HG03432 (cell line): Measurements from ENCODE around the gene FAM184A.
"Not testable (repeated sequence)": the region's sequence is repeated elsewhere in the genome, so short reads cannot be mapped to it uniquely, and the experiment has no call there.

Experiments used
- ATAC-seq: cut with Tn5 transposase; IDR thresholded peaks from one replicate; pipeline ENCODE4 v1.9.1; 2021; ENCODE audit warnings: mild to moderate bottlenecking, moderate library complexity; ENCODE audit not compliant: unreplicated experiment

The FAM184A gene

DNA sequence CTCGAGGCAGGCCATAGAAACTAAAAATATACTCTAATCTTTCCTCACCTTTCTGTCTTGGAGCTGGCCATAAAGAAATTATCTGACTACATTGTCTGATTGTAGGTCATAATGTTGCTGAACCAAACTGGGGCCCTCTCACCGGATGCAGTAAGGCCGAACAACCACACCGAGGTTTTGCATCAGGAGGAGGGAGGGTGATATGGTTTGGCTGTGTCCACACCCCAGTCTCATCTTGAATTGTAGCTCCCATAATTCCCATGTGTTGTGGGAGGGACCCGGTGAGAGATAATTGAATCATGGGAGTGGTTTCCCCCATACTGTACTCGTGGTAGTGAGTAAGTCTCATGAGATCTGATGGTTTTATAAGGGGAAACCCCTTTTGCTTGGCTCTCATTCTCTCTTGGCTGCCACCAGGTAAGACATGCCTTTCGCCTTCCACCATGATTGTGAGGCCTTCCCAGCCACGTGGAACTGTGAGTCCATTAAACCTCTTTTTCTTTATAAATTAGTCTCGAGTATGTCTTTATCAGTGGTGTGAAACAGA is 19.4 kb upstream of the FAM184A start:
- not testable (repeated sequence) for ATAC-seq

GRCh38 chr6:119096721-119097565 is 18.5 kb upstream of the FAM184A start:
- no peak for ATAC-seq

DNA sequence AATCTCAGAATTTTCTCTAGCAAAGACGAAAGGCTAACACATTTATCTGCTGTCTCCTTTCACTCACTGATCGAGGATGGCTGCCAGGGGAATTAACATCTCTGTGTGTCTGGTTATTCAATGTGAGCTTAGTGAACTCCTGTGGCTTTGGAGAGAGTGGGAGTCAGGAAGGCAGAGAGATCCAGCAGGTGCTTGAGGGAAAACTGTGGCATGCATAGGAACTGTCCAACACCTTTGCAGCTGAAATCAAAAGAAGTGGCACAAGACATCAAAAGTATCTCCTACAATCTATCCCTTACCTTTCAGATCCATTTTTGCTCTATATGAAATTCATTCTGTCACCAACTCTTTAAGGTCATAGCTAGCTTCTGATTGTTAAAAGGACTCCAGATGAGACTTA is 11.8 kb upstream of the FAM184A start:
- no peak for ATAC-seq

- no peak for ATAC-seq
These were observed 6.3 kb upstream of the FAM184A start for GRCh38 chr6:119084784-119085183.

GRCh38 chr6:119083007-119083406 is 4.5 kb upstream of the FAM184A start:
- no peak for ATAC-seq

DNA sequence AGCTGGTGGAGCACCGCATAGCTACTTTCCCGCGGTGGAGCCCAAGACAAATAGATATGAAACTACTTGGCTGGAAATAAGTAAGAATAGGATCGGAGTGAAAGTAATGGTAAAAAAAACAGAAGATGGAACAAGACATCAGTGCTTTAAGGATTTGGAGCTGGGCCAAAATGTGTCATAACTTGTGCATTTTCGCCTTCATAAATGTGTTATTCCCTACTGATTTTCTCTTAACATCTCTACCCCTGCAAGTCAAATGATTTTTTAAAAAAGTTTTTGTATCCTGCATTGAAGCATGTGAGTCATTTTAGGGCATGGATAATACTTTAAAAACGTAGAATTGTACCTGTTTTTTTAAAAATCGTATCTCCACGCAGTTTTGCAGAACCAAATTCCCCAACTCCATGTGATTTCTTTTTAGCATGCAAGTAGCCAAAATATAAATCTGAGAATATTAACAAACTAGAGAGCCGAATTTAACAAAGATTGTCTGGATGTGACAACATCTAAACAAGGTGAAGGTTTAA is 882 bp upstream of the FAM184A start:
- ATAC-seq = no peak

DNA sequence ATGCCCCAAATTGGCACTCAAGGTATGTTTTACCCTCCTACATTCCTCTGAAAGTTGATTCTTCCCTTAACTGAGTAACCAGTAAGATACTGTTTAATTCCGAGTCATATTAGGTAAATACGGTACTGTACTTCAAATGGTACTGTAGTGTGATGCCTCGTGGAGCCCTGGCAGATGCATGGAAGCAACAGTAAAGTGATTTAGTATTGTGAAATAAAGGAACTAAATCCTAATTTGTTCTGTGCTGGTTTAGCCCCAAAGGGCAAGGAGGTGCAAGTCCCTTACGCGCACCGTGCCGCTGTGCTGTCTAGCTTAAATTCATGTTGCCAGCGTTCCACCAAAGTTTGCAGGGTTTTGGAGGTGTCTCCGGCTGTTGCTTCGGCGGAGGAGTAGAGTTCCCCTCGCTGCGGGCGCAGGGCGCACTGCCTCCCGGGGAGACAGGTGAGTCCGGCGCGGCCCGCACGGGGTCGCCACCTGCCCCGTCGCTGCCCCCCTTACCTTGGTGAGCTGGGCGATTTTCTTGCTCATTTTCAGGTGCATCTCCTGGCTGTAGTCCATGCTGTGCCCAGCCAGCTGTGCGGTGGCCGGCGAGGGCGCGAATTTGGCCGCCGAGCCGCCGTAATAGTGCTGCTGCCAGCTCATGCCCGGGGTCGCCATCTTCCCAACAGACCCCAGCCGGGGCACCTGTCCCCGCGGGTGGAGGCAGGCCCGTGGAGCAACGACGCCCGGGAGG is 655 bp downstream of the FAM184A start:
- peak; percentile 41 for ATAC-seq

DNA sequence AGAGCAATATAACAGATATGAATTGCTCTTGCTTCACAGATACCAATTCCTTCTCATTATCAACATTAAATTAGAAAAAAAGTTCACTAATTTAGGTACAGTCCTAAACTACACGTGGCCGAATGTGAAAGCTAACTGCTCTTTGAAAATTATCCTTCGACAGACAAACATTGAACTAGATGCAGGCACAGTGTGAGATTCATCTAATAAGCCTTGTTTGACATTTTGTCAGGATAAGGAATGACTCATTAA is 1.1 kb downstream of the FAM184A start:
- ATAC-seq = no peak

- no peak for ATAC-seq
These were observed 1.7 kb downstream of the FAM184A start for GRCh38 chr6:119076576-119077390.

DNA sequence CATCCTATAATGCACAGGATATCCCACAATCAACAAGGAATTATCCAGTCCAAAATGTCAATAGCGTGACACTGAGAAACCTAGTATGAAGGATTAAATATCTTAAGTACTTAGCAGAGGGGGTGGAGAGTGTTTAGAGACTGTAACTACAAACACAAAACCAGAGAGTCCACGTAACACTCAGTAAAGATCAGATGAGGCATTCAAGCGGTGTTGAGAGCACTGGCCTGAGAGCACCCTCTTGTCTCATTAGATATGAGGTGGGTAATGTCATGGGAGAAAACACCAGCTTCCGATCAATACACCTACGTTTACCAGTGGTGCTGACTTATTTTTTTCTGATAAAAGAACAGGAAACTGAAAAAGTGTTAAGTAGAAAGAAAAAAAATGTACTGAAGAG is 2.3 kb downstream of the FAM184A start:
- no peak for ATAC-seq

- ATAC-seq = no peak
These were observed 3.1 kb downstream of the FAM184A start for GRCh38 chr6:119075200-119075981.

DNA sequence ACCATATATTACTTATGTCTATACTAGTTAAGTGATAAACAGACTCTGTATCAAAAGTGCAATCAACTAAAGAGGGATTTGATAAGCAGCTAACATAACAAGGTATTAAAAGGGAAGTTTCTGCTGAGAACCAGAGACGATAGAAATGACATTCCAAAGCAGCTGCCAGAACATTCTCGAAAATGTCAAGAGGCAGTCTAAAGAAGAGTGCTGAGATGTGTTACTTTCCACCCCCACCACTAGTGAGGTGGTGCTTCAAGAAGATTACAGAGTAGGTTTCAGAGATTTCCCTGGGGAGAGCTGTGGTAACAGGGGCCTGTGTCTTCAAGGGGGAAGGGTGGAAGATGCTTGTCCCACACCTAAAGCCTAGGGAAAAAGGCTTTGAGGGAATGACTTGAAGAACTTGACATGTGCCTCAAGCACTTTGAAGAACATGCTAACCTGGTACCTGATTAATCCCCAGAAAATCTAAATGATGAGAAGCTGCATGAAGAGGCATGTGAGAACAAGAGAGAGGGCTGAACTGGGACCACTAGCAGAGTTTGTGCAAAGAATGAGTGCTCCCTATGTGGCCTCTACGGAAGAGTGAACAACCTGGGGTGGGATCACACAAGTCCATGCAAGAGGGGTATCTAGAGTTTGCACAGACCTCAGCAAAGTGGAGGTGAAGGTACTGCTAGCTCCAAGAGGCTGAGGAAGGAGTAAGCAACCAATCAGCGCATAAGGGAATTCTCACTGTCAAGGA is 5.0 kb downstream of the FAM184A start:
- ATAC-seq = no peak

GRCh38 chr6:119071576-119071975 is 6.9 kb downstream of the FAM184A start:
- ATAC-seq = no peak

- no peak for ATAC-seq
These were observed 11.4 kb downstream of the FAM184A start for GRCh38 chr6:119067091-119067490.

GRCh38 chr6:119066517-119066916 is 11.9 kb downstream of the FAM184A start:
- ATAC-seq = no peak

DNA sequence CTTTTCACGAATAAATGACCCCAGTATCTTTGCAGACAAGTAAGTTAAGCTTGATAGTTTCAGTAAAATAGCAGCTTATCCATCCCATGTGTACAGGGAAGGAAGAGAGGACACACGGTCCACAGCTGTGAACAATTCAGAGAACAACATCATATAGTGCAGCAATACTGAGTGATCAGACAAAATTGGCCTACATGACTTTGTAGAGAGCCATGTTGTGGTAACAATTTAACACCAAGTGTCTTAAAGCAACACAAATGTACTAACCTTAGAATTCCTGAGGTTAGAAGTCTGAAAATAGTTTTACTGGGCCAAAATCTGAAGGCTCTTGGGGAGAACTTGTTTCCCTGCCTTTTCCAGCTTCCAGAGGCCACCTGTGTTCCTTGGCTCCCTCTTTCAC is 12.5 kb downstream of the FAM184A start:
- no peak for ATAC-seq

DNA sequence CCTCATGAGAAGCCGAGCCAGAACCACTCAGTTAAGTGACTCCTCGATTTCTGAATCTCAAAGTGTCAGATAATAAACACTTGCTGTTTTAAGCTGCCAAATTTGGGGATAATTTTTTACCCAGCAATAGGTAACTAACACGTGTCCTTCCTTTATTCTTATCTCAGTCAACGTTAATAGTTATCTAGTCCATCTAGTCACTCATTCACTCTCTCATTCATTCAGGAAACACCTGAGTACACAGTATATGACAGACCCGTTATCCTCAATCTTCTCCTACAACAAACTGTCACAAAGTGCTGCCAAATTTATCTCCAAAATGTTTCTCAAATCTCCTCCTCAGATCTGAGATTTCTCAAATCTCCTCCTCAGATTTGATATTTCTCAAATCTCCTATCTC is 13.1 kb downstream of the FAM184A start:
- ATAC-seq = no peak

DNA sequence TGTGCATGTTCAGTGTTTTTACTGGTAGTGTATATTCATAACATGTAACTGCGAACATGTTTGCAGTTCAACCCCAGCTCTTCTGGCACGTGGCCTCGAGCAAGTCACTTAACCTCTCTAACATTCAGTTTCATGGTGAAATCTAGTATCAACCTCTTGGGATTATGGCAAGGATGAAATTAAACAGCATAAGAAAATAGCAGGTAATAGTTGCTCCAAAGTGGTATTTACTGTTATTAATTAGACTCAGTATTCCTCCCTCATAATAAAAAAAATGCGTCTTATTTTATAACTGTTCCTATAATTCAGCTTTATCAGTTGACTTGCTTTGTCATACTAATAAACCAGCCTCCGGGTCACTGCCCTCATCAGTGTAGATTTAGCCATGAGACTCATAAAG is 15.0 kb downstream of the FAM184A start:
- no peak for ATAC-seq

DNA sequence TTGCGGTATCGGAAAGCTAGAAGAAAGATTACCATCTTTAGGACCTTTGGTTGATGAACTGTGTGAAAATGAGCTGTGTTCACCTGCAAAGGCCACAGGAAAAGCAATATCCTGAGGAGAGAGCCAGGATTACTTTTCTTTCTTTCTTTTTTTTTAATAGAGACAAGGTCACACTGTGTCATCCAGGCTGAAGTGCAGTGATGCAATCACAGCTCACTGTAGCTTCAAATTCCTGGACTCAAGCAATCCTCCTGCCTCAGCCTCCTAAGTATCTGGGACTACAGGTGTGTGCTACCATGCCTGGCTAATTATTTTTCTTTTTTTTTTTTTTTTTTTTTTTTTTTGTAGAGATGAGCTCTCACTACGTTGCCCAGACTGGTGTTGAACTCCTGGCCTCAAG is 17.2 kb downstream of the FAM184A start:
- no peak for ATAC-seq
